Activated CD4-positive, alpha-beta T cell treated with anti-CD3 and anti-CD28 coated beads, Interleukin-2, amount 10 ng/mL, durations not matched to agents 24 days and 14 days (primary cell): ENCODE measurements around the gene GIT2. TPM values are rescaled to one million over a fixed set of nuclear protein-coding genes. Genes with fewer than 3 reads are reported as not detected.
A peak's percentile ranks its signal among the peaks of the same experiment; 100 is the strongest.

Experiments used
- DNase-seq: peaks from one replicate; pipeline ENCODE4 v3.0.0; 2022
- H3K27ac Mint-ChIP-seq: one replicate; pipeline ENCODE4 v1.8.0; 2022; ENCODE audit warnings: mild to moderate bottlenecking, mixed read lengths
- H3K27me3 Mint-ChIP-seq: one replicate; pipeline ENCODE4 v1.8.0; 2022; ENCODE audit warnings: mixed read lengths
- H3K36me3 Mint-ChIP-seq: one replicate; pipeline ENCODE4 v1.8.0; 2022; ENCODE audit warnings: low read depth, mild to moderate bottlenecking, mixed read lengths
- H3K4me1 Mint-ChIP-seq: one replicate; pipeline ENCODE4 v1.8.0; 2021; ENCODE audit warnings: mixed read lengths
- H3K4me3 Mint-ChIP-seq: one replicate; pipeline ENCODE4 v1.8.0; 2022; ENCODE audit warnings: mild to moderate bottlenecking, moderate library complexity, mixed read lengths
- H3K9me3 Mint-ChIP-seq: one replicate; pipeline ENCODE4 v1.8.0; 2021; ENCODE audit warnings: mixed read lengths
- intact Hi-C: fragments of 100-400 bp; cut with micrococcal nuclease; formaldehyde crosslinking; loops from one replicate; pipeline ENCODE4 v1.15.1; 2023
- total RNA-seq: library from RNA; stranded (reverse); gene quantifications from 2 replicates; pipeline ENCODE4 v1.2.3, GENCODE V29; 2022

Gene GIT2, protein sequence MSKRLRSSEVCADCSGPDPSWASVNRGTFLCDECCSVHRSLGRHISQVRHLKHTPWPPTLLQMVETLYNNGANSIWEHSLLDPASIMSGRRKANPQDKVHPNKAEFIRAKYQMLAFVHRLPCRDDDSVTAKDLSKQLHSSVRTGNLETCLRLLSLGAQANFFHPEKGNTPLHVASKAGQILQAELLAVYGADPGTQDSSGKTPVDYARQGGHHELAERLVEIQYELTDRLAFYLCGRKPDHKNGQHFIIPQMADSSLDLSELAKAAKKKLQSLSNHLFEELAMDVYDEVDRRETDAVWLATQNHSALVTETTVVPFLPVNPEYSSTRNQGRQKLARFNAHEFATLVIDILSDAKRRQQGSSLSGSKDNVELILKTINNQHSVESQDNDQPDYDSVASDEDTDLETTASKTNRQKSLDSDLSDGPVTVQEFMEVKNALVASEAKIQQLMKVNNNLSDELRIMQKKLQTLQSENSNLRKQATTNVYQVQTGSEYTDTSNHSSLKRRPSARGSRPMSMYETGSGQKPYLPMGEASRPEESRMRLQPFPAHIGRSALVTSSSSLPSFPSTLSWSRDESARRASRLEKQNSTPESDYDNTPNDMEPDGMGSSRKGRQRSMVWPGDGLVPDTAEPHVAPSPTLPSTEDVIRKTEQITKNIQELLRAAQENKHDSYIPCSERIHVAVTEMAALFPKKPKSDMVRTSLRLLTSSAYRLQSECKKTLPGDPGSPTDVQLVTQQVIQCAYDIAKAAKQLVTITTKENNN
- 87.1 and 88.6 TPM in 2 replicates for total RNA-seq

DNA sequence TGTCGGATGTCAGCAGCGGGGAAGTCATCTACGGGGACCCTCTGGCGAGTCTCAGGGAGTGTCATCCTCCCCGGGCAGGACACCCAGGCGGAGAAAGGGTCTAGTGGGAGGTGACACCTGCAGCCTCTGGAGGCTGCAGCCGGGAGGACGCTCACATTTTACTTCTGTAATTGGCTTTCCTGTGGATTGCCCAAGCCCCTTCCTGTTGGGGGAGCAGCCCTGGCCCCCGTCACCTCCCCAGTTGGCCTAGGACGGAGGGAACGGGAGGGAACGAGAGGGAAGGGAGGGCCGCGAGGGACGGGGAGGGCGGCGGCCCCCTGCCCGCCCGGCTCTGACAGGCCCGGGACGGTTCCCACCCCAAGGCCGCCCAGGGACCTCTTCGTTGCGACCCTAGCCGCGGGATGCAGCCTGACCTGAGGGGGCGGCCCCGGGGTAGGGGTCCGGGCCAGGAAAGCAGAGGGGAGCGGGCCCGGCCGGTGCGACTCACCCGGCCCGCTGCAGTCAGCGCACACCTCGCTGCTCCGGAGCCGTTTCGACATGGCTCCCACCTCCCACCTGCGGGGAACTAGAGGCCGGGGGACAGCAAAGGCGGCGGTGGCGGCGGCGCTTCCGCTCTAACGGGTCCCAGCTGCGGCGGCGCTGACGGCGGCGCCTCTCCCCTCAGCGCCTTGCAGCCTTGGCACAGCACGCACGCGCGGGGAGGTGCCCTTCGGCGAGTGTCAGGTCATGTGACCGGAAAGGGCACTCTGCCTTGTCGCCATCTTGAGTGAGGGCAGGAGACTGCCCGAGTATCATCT lies at the start of gene GIT2:
GIT2 (minus strand) TSS at position 683 of the 797 bp plus-strand sequence; CDS start at position 539, 144 bp downstream.
- H3K4me1 Mint-ChIP-seq = peaks cover 48% of the 10 kb centered on the region
- peak; percentile 99 for DNase-seq
- intact Hi-C loops = loop anchor here (1.0 to 5.0 kb wide), 4 partner anchors 8 to 581 kb away; partner anchors contain the start of genes IFT81 and TCHP
- H3K27ac Mint-ChIP-seq = peak within 1 kb of the TSS; percentile 94
- no peaks in the 10 kb centered on the region for H3K27me3 Mint-ChIP-seq
- H3K9me3 Mint-ChIP-seq = no peaks in the 10 kb centered on the region
- peak within 1 kb of the TSS; percentile 90 for H3K4me3 Mint-ChIP-seq
- H3K36me3 Mint-ChIP-seq = peaks cover 26% of the 10 kb centered on the region

DNA sequence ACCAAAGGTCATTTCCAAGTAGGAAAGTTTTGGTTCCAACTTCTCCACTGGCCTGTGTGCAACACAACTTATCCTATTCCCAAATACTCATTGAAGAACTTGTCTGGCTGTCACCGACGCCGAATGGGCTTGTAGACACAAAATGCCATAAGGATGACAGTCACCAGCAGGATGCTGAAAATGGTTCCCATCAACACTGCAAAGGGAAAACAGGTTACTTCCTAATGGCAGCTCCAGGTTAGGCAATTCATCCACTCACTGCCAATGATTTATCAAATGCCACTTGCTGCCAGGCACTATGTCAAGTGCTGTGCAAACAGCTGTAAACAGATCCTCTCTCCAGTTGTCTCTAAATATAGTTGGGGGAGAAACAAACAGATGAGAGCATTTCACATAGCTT lies 46.1 kb upstream of the GIT2 start:
- Mint-ChIP-seq H3K4me3 (no peak overlapping the region), H3K27me3 (no peaks in the 10 kb centered on the region), H3K36me3 (peaks cover 49% of the 10 kb centered on the region), H3K9me3 (no peaks in the 10 kb centered on the region), H3K4me1 (peaks cover 46% of the 10 kb centered on the region), H3K27ac (peak overlapping the region; percentile 59)
- intact Hi-C loops = loop anchor here (5.0 kb wide), 1 partner anchor 240 kb away; the partner anchor contains the start of gene ATP2A2
- DNase-seq = no peak

DNA sequence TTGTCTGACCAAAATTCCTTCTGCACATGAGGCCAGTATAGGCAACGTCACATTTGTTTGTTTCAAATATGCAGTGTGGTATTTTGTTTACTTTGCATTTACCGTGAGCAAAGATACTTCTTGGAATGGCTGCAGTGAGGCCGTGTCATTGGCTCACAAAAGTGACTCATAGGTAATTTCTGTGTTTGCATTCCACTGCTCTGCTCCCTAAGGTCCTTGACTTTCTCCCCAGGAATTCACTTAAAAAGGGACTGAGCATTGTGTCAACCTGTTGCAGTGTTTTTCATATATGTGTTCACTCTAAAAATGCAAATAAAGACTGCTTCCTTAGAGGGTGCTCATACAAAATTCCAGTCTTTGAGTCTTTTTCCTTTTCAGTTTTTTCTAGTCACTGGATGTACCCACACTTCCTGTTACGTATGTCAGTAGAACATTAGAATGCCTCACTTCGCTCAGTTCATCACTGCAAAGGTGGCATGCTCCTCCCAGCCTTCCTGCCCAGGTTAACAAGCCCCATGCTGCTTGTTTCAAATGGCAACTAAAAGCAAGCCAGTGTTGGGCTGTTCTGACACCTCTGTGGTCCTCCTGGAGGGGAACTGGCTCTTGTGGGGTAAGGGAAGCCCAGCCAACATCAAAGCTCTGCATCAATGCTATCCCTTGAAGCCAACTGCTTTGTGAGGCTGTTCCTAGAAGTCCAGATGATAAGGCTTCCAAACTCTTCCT lies 43.1 kb upstream of the GIT2 start:
- H3K27ac Mint-ChIP-seq = peak overlapping the region; percentile 92
- H3K27me3 Mint-ChIP-seq = no peaks in the 10 kb centered on the region
- peaks cover 46% of the 10 kb centered on the region for H3K4me1 Mint-ChIP-seq
- H3K9me3 Mint-ChIP-seq = no peaks in the 10 kb centered on the region
- H3K36me3 Mint-ChIP-seq = peaks cover 64% of the 10 kb centered on the region
- H3K4me3 Mint-ChIP-seq = peak overlapping the region; percentile 54
- DNase-seq = peak; percentile 79
- intact Hi-C loops = no loop called here

DNA sequence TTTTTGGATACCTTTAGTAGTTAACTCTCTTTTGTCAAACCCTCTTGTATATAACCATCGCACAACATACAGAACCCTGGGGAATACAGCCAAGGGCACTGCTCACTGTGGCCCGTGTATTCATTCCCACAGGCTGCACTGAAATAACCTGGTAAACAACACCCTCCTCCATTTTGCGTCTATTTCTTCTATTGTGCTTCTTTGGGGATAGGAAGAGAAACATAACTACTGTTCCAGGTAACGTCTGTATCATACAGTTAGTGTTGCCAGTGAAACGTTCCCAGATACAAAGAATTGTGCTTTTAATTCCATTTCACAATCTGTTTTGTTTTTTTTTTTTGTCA lies 42.5 kb upstream of the GIT2 start:
- H3K36me3 Mint-ChIP-seq = peaks cover 65% of the 10 kb centered on the region
- intact Hi-C loops = no loop called here

DNA sequence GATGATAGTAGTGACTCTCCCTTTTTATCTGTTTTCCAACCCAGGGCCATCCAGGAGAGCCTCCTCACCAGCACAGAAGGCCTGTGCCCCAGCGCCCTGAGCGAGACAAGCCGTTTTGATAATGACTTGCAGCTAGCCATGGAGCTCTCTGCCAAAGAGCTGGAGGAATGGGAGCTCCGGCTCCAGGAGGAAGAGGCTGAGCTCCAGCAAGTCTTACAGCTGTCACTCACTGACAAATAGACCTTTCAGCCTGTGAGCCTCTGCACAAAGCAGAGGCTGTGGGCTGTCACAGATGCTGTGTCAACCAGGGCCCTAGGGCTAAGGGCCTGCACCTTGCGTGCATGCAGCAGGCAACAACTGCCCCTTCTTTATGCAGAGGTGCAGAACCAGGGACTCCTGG lies 41.1 kb upstream of the GIT2 start:
- Mint-ChIP-seq H3K4me1 (peaks cover 41% of the 10 kb centered on the region), H3K4me3 (no peak overlapping the region), H3K36me3 (peaks cover 65% of the 10 kb centered on the region), H3K27me3 (no peaks in the 10 kb centered on the region), H3K9me3 (no peaks in the 10 kb centered on the region), H3K27ac (no peak overlapping the region)
- DNase-seq = no peak
- intact Hi-C loops = no loop called here

More for the DNA sequence above, 42.5 kb upstream of the GIT2 start:
- H3K4me1 Mint-ChIP-seq = peaks cover 48% of the 10 kb centered on the region
- H3K4me3 Mint-ChIP-seq = peak overlapping the region; percentile 18
- no peaks in the 10 kb centered on the region for H3K27me3 Mint-ChIP-seq
- peak overlapping the region; percentile 92 for H3K27ac Mint-ChIP-seq
- no peaks in the 10 kb centered on the region for H3K9me3 Mint-ChIP-seq
- no peak for DNase-seq

DNA sequence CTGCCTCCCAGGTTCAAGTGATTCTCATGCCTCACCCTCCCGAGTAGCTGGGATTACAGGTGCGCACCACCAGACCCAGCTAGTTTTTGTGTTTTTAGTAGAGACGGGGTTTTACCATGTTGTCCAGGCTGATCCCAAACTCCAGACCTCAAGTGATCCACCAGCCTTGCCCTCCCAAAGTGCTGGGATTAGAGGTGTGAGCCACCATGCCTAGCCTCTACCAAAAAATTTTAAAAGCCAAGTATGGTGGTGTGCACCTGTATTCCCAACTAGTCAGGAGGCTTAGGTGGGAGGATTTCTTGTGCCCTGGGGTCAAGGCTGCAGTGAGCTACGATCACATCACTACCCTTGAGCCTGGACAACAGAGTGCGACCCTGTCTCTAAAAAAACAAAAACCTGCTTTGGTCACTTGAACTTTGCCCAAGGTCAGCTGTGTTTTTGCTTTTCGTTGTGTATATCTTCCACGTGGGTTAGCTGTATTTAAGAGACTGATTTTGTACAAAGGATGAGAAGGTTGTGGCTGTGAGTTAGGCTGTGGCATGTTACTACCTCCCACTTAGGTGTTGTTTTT lies 39.5 kb upstream of the GIT2 start:
- DNase-seq = no peak
- H3K27ac Mint-ChIP-seq = peak overlapping the region; percentile 29
- intact Hi-C loops = no loop called here
- H3K36me3 Mint-ChIP-seq = peaks cover 61% of the 10 kb centered on the region
- H3K9me3 Mint-ChIP-seq = no peaks in the 10 kb centered on the region
- no peaks in the 10 kb centered on the region for H3K27me3 Mint-ChIP-seq
- H3K4me3 Mint-ChIP-seq = no peak overlapping the region
- H3K4me1 Mint-ChIP-seq = peaks cover 31% of the 10 kb centered on the region

DNA sequence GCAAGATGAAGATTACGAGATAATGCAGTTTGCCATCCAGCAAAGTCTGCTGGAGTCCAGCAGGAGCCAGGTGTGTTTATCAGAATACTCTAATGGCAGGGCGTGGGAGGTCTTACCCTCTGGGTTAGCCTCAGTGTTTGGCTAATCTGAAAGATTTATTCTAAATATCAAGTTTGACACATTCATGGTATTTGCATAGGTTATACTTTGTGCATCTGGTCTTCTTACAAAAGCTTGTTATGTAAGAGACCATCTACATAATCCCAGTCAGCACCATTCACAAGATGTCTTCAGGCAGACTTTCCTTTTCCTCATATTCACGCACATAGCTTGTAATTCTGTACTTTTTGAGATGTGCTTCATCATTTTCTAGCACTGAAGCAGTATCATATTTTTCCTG lies 37.7 kb upstream of the GIT2 start:
- peaks cover 23% of the 10 kb centered on the region for H3K4me1 Mint-ChIP-seq
- H3K36me3 Mint-ChIP-seq = peaks cover 55% of the 10 kb centered on the region
- no peaks in the 10 kb centered on the region for H3K9me3 Mint-ChIP-seq
- intact Hi-C loops = no loop called here
- H3K27ac Mint-ChIP-seq = no peak overlapping the region
- no peaks in the 10 kb centered on the region for H3K27me3 Mint-ChIP-seq
- no peak overlapping the region for H3K4me3 Mint-ChIP-seq
- no peak for DNase-seq

DNA sequence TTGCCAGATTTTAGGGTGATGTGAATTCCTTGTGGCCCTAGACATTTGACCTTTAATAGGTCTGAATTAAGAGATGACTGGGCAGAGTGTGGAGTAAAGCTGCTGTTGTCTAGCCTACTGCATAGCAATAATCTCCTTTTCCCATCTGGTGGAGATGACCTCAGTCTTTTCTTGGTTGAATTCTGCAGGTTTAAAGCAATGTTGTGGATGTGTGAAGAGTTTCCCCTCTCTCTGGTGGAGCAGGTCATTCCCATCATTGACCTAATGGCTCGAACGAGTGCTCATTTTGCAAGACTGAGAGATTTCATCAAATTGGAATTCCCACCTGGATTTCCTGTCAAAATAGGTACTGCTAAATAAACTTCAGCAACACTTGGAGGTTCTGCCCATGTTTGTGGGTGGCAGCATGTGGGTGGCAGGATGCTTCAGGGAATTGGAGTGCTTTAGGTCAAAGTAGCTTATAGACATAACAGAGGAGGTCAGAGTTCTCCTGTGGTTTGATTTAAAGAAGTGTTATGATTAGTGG lies 33.2 kb upstream of the GIT2 start:
- Mint-ChIP-seq H3K27ac (peak overlapping the region; percentile 45), H3K27me3 (no peaks in the 10 kb centered on the region), H3K4me3 (no peak overlapping the region), H3K36me3 (peaks cover 55% of the 10 kb centered on the region), H3K9me3 (no peaks in the 10 kb centered on the region), H3K4me1 (peaks cover 20% of the 10 kb centered on the region)
- no peak for DNase-seq
- intact Hi-C loops = no loop called here

DNA sequence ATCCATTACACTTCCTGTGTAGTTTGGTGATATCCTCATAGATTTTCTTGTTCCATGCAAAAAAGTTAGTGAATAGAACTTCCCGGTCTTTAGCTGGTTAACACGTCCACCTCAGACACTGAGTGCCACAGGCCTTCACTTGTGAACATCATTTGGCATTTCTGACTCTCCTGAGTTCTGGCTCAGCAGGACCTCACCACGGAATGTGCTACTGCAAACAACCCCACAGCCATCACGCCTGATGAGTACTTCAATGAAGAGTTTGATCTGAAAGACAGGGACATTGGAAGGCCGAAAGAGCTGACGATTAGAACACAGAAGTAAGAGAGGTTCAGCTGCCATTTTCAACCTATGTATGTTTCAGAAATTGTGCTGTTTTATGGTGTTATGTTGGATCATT lies 32.2 kb upstream of the GIT2 start:
- DNase-seq = no peak
- Mint-ChIP-seq H3K4me3 (no peak overlapping the region), H3K9me3 (no peaks in the 10 kb centered on the region), H3K27ac (no peak overlapping the region), H3K36me3 (peaks cover 55% of the 10 kb centered on the region), H3K27me3 (no peaks in the 10 kb centered on the region), H3K4me1 (peaks cover 16% of the 10 kb centered on the region)
- intact Hi-C loops = no loop called here

DNA sequence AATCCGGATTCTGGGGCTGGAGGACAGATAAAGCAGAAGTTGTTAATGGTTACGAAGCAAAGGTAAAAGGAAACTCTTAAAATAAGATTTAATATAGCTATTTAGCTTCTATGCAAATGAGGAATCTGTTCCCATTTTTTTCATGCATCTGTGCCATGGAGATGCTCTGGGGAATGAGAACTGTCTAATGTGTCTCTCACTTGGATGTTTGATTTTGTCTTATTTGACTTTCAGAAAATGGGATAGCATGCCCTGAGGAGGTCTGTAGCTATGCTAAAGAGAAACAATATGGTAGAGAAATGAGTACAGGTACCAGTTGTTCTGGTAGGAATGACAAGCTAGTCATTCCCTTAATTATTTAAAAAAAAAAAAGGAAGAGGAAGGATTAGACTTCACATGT lies 27.9 kb upstream of the GIT2 start:
- Mint-ChIP-seq H3K4me3 (no peak overlapping the region), H3K9me3 (no peaks in the 10 kb centered on the region), H3K27me3 (no peaks in the 10 kb centered on the region), H3K4me1 (peaks cover 11% of the 10 kb centered on the region), H3K27ac (peak overlapping the region; percentile 71), H3K36me3 (peaks cover 68% of the 10 kb centered on the region)
- no peak for DNase-seq
- intact Hi-C loops = no loop called here

DNA sequence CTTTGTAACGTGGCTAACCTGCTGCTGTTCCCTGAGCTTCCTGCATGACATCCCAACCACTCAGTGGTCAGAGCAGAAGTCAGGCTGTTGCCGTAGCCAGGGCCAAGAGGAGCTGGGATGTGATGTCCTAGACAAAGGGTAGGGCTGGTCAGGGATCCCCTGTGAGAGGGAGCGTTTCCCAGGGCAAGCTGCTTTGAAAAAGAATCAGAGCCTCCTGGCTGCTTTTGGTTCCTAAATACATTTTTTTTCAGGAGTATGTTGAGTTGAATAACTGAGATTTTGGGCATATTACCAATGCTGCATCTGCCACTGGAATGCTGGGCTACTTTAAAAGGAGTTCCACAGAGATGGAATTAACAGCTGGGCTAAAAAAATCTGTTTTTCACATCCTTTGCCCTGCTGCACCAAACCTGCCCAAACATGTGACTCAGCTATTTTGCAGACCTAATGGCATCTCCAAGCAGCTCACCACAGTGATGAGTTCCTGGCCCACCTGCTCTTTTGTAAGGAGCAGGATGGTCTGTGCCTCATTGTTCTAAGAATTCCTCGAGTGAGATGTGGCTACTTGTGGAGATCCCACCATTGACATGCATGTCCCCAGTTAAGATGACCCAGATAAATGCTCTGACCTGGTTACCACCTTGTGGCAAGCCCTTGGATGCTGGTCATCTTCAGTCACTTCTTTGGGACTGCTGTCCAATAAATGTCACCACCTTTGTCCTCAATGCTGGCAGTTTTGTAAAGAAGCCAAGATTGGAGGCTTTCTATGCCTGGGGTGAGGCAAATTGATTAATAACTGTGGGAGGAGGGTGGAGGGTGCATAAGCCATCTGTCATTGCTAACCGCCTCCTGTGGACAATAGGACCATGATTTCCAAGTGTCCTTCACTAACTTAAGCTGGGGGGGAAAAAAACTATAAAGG lies 27.2 kb upstream of the GIT2 start:
- Mint-ChIP-seq H3K27ac (peak overlapping the region; percentile 71), H3K4me1 (peaks cover 12% of the 10 kb centered on the region), H3K4me3 (no peak overlapping the region), H3K27me3 (no peaks in the 10 kb centered on the region), H3K9me3 (no peaks in the 10 kb centered on the region), H3K36me3 (peaks cover 72% of the 10 kb centered on the region)
- intact Hi-C loops = no loop called here
- DNase-seq = no peak

DNA sequence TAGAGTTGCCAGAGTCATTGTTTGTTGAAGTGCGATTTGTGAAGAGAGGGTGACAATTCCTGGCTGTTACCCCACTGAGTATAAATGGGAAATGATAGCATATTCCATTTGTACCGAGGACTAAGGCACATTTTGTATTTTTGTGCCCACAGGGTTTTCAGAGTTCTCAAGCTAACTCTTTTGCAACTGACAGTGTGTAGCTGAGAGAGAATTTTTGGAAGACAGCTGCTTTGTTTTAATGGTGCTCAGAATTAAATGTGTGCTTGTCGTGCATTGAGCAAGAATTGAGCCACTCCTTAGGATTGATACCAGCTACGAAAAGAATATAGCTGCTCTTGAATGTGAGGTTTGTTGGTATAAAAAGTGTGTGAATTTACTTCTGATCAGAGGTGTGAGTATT lies 24.8 kb upstream of the GIT2 start:
- Mint-ChIP-seq H3K9me3 (no peaks in the 10 kb centered on the region), H3K4me1 (peaks cover 8% of the 10 kb centered on the region), H3K36me3 (peaks cover 67% of the 10 kb centered on the region), H3K27me3 (no peaks in the 10 kb centered on the region), H3K27ac (peak overlapping the region; percentile 9), H3K4me3 (no peak overlapping the region)
- intact Hi-C loops = no loop called here
- no peak for DNase-seq
